Activated naive CD4-positive, alpha-beta T cell treated with anti-CD3 and anti-CD28 coated beads, Interleukin-2, amount 50 U/mL, for 24 hours (primary cell): ENCODE data around the gene PGBD5.

Experiments used
- H3K27ac Mint-ChIP-seq: one replicate; pipeline ENCODE4 v1.8.0; 2021; ENCODE audit warnings: mild to moderate bottlenecking, mixed read lengths
- H3K27me3 Mint-ChIP-seq: one replicate; pipeline ENCODE4 v1.8.0; 2021; ENCODE audit warnings: mixed read lengths
- H3K36me3 Mint-ChIP-seq: one replicate; pipeline ENCODE4 v1.8.0; 2021; ENCODE audit warnings: mixed read lengths
- H3K4me1 Mint-ChIP-seq: one replicate; pipeline ENCODE4 v1.8.0; 2021; ENCODE audit warnings: mixed read lengths
- H3K4me3 Mint-ChIP-seq: one replicate; pipeline ENCODE4 v1.8.0; 2021; ENCODE audit warnings: mild to moderate bottlenecking, mixed read lengths
- H3K9me3 Mint-ChIP-seq: one replicate; pipeline ENCODE4 v1.8.0; 2021; ENCODE audit warnings: mixed read lengths

The PGBD5 gene

GRCh38 chr1:230307213-230307612 lies 118.9 kb downstream of the PGBD5 start:
- peaks cover 3% of the 10 kb centered on the region for H3K4me1 Mint-ChIP-seq

GRCh38 chr1:230306169-230306568 lies 120.0 kb downstream of the PGBD5 start:
- Mint-ChIP-seq H3K9me3 (no peaks in the 10 kb centered on the region), H3K27me3 (no peaks in the 10 kb centered on the region), H3K36me3 (no peaks in the 10 kb centered on the region), H3K27ac (no peak overlapping the region), H3K4me3 (no peak overlapping the region), H3K4me1 (peaks cover 3% of the 10 kb centered on the region)

More at GRCh38 chr1:230307213-230307612, 118.9 kb downstream of the PGBD5 start:
- no peaks in the 10 kb centered on the region for H3K36me3 Mint-ChIP-seq
- H3K27me3 Mint-ChIP-seq, result no peaks in the 10 kb centered on the region
- no peak overlapping the region for H3K27ac Mint-ChIP-seq
- no peaks in the 10 kb centered on the region for H3K9me3 Mint-ChIP-seq
- no peak overlapping the region for H3K4me3 Mint-ChIP-seq

DNA sequence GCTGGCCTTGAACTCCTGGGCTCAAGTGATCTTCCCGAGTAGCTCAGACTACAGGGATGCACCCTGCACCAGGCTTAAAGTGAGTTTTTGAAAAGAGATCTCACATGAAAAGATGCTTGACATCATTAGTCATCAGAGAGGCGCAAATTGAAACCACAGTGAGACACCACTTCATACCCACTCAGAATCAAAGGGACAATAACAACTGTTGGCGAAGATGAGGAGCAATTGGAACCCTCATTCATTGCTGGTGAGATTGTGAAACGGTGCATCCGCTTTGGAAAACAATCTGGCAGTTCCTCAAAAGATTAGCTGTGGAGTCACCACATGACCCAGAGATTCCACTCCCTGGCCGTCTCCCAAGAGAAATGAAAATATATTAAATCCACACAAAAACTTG lies 122.3 kb downstream of the PGBD5 start:
- Mint-ChIP-seq H3K27me3 (no peaks in the 10 kb centered on the region), H3K27ac (no peak overlapping the region), H3K4me3 (no peak overlapping the region), H3K4me1 (no peaks in the 10 kb centered on the region), H3K9me3 (no peaks in the 10 kb centered on the region), H3K36me3 (no peaks in the 10 kb centered on the region)

GRCh38 chr1:230303069-230303468 lies 123.1 kb downstream of the PGBD5 start:
- H3K9me3 Mint-ChIP-seq, result no peaks in the 10 kb centered on the region
- no peak overlapping the region for H3K4me3 Mint-ChIP-seq
- no peak overlapping the region for H3K27ac Mint-ChIP-seq
- no peaks in the 10 kb centered on the region for H3K36me3 Mint-ChIP-seq
- H3K4me1 Mint-ChIP-seq, result no peaks in the 10 kb centered on the region
- H3K27me3 Mint-ChIP-seq, result no peaks in the 10 kb centered on the region

GRCh38 chr1:230301822-230302221 lies 124.3 kb downstream of the PGBD5 start:
- Mint-ChIP-seq H3K4me1 (no peaks in the 10 kb centered on the region), H3K27ac (no peak overlapping the region), H3K4me3 (no peak overlapping the region), H3K9me3 (no peaks in the 10 kb centered on the region), H3K27me3 (no peaks in the 10 kb centered on the region), H3K36me3 (no peaks in the 10 kb centered on the region)

GRCh38 chr1:230301322-230301721 lies 124.8 kb downstream of the PGBD5 start:
- H3K36me3 Mint-ChIP-seq, result no peaks in the 10 kb centered on the region
- no peaks in the 10 kb centered on the region for H3K4me1 Mint-ChIP-seq
- no peak overlapping the region for H3K27ac Mint-ChIP-seq
- no peaks in the 10 kb centered on the region for H3K9me3 Mint-ChIP-seq
- no peak overlapping the region for H3K4me3 Mint-ChIP-seq
- H3K27me3 Mint-ChIP-seq, result no peaks in the 10 kb centered on the region

GRCh38 chr1:230300322-230301301 lies 125.5 kb downstream of the PGBD5 start:
- Mint-ChIP-seq H3K9me3 (no peaks in the 10 kb centered on the region), H3K27me3 (no peaks in the 10 kb centered on the region), H3K4me3 (no peak overlapping the region), H3K36me3 (no peaks in the 10 kb centered on the region), H3K4me1 (no peaks in the 10 kb centered on the region), H3K27ac (no peak overlapping the region)

DNA sequence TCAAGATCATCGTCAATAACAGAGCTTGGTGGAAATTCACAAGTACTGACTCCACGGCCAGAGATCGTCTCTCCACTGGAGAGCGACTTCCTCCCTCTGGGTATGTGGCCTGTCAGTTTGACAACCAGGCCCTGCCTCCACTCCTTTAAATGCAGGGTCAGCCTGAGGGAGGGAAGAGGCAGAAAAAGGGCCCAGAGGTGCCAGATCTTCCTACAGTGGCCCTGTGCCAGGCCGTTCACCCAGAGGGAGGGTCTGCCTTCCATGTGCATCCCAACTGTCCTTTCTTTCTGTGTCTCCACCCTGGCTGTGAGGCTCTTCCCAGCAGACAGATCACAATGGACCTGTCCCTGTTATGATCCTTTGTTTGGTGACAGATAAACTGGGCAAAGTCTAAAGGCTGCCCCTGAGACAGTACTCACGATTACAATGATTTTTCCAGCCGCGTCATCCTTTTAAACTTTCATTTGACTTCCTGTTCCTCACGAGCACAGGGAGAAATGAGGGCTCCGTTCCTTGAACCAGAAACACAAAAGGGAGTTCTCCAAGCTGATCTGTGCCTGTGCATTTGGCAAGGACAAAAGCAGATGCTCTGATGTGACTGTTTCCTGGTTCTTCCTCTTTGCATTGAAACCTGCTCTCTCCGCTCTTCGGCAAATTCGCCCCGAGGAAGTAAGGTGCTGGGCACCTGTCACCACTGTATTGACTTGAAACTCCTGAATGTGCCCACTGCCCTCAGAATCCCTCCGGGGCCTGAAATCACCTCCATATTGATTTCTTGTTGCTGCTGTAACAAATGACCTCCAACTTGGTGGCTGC lies 126.7 kb downstream of the PGBD5 start:
- Mint-ChIP-seq H3K27ac (no peak overlapping the region), H3K36me3 (no peaks in the 10 kb centered on the region), H3K4me1 (no peaks in the 10 kb centered on the region), H3K4me3 (no peak overlapping the region), H3K27me3 (no peaks in the 10 kb centered on the region), H3K9me3 (no peaks in the 10 kb centered on the region)

DNA sequence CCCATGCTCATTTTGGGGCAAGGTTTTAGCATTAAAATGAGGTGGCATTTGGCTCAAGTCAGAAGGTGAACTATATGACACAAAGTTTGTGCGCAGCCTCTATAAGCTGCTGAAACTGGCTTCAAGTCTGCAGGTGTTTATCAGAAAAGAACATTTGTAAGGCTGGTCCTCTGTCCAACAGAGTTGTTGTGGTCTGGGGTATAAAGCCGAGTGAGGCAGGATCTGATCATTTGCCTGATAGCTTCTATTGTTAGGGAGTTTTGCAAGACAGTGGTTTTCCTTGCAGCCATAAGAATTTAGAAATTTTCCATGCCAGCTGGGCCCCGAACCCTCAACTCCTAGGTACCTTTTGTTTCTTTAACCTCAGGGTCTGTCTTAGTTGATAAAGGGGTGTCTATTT lies 130.8 kb downstream of the PGBD5 start:
- Mint-ChIP-seq H3K27me3 (peaks cover 6% of the 10 kb centered on the region), H3K36me3 (no peaks in the 10 kb centered on the region), H3K4me1 (no peaks in the 10 kb centered on the region), H3K9me3 (no peaks in the 10 kb centered on the region), H3K27ac (no peak overlapping the region), H3K4me3 (no peak overlapping the region)

DNA sequence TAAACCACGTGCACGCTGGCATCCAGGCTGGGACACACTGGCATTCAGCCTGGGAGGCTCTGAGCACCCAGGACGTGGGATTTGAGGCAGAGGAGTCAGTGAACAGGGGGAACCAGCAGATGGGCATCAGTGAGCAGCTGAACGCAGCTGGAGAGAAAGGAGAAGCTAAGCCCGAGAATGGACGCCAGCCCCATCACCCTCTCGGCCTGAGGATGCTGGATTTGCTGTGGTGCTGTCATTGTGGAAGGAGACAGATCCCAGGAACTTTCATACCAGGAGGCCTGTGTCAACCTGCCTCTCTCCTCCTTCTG lies 132.8 kb downstream of the PGBD5 start:
- Mint-ChIP-seq H3K27ac (no peak overlapping the region), H3K36me3 (no peaks in the 10 kb centered on the region), H3K4me1 (no peaks in the 10 kb centered on the region), H3K27me3 (peaks cover 8% of the 10 kb centered on the region), H3K4me3 (no peak overlapping the region), H3K9me3 (no peaks in the 10 kb centered on the region)

DNA sequence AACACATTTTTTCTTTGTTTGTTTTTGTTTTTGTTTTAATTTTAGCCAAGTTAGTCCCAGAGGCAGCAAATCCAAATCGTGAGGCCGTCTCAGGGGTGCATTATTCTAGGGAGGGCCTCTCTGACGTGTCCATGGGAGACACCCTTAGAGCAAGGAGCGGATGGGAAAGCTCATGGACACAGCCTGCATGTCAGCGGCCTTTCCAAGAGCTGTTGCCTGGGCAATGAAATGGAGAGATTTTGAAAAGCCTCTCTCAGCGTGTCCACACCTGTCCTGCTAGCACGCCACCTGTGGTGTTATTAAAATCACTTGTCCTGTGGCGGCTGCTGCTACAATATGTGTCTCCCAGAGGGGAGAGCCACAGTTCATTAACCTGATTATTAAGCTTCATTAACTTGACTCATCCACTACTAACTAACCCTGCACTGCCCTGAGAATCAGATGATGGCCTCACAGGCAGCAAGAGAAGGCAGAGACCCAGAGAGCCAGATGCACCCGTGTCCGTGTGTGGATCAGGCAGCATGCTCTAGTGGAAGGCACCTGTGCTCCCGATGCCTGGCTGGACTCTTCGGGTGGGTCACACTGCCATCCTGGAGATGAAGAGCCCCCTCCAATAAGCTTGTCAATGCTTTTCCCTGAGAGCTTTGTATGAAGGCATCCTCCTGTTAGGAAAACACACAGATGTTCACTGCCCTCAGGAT lies 133.3 kb downstream of the PGBD5 start:
- H3K27ac Mint-ChIP-seq, result no peak overlapping the region
- H3K9me3 Mint-ChIP-seq, result no peaks in the 10 kb centered on the region
- H3K36me3 Mint-ChIP-seq, result no peaks in the 10 kb centered on the region
- no peak overlapping the region for H3K4me3 Mint-ChIP-seq
- peaks cover 8% of the 10 kb centered on the region for H3K27me3 Mint-ChIP-seq
- H3K4me1 Mint-ChIP-seq, result no peaks in the 10 kb centered on the region

- H3K27ac Mint-ChIP-seq, result no peak overlapping the region
- H3K9me3 Mint-ChIP-seq, result no peaks in the 10 kb centered on the region
- no peak overlapping the region for H3K4me3 Mint-ChIP-seq
- H3K4me1 Mint-ChIP-seq, result no peaks in the 10 kb centered on the region
- H3K27me3 Mint-ChIP-seq, result peaks cover 8% of the 10 kb centered on the region
- no peaks in the 10 kb centered on the region for H3K36me3 Mint-ChIP-seq
Observed at GRCh38 chr1:230291731-230292620, 134.2 kb downstream of the PGBD5 start.

DNA sequence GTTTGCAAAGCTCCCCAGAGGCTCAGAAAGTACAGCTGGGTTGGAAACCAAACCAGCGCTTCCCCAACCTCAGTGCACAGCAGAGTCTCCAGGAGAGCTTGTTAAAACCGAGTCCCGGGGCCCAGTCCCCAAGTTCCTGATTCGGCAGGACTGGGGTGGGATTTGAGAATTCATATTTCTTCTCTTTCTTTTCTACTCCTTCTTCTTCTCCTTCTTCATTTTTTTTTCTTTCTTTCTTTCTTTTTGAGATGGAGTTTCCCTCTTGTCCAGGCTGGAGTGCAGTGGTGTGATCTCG lies 136.8 kb downstream of the PGBD5 start:
- Mint-ChIP-seq H3K4me3 (no peak overlapping the region), H3K36me3 (no peaks in the 10 kb centered on the region), H3K4me1 (no peaks in the 10 kb centered on the region), H3K27ac (no peak overlapping the region), H3K9me3 (no peaks in the 10 kb centered on the region), H3K27me3 (peaks cover 8% of the 10 kb centered on the region)

GRCh38 chr1:230288641-230289349 lies 137.3 kb downstream of the PGBD5 start:
- H3K27ac Mint-ChIP-seq, result no peak overlapping the region
- no peaks in the 10 kb centered on the region for H3K36me3 Mint-ChIP-seq
- H3K9me3 Mint-ChIP-seq, result no peaks in the 10 kb centered on the region
- H3K27me3 Mint-ChIP-seq, result peaks cover 8% of the 10 kb centered on the region
- H3K4me1 Mint-ChIP-seq, result no peaks in the 10 kb centered on the region
- no peak overlapping the region for H3K4me3 Mint-ChIP-seq
